Fibroblast of peridontal ligament (primary cell): Measurements from ENCODE around the gene SAG.

Experiments used
- DNase-seq: peaks from one replicate; pipeline ENCODE4 v3.0.0-alpha.2; 2010; ENCODE audit errors: extremely low read depth

The SAG gene

GRCh38 chr2:233380132-233380895 is 72.7 kb downstream of the SAG start:
- DNase-seq, result no peak

- no peak for DNase-seq
Observed at GRCh38 chr2:233380995-233381637, 73.5 kb downstream of the SAG start.

- no peak for DNase-seq
Observed at GRCh38 chr2:233381638-233381995, 74.0 kb downstream of the SAG start.

GRCh38 chr2:233384015-233384414 is 76.4 kb downstream of the SAG start:
- no peak for DNase-seq

- DNase-seq, result no peak
Observed at GRCh38 chr2:233384811-233385488, 77.3 kb downstream of the SAG start.

- no peak for DNase-seq
Observed at GRCh38 chr2:233385489-233386044, 78.0 kb downstream of the SAG start.

GRCh38 chr2:233386382-233387041 is 78.9 kb downstream of the SAG start:
- peak; percentile 32 for DNase-seq

GRCh38 chr2:233387225-233387624 is 79.6 kb downstream of the SAG start:
- DNase-seq, result no peak

- peak; percentile 96 for DNase-seq
Observed at GRCh38 chr2:233387667-233388528, 80.3 kb downstream of the SAG start.

GRCh38 chr2:233389601-233390125 is 82.0 kb downstream of the SAG start:
- DNase-seq, result no peak

- DNase-seq, result no peak
Observed at GRCh38 chr2:233395687-233396086, 88.1 kb downstream of the SAG start.
